ENCODE data around the gene ZNF18. TPM values are rescaled to one million over a fixed set of nuclear protein-coding genes. Genes with fewer than 3 reads are reported as not detected.
"Not testable (repeated sequence)": the region's sequence is repeated elsewhere in the genome, so short reads cannot be mapped to it uniquely, and the experiment has no call there.

The ZNF18 gene
- polyA plus RNA-seq, 2 of the 4 experiments (the other 2 are of a cell fraction): 5.1 to 12.3 TPM

DNA sequence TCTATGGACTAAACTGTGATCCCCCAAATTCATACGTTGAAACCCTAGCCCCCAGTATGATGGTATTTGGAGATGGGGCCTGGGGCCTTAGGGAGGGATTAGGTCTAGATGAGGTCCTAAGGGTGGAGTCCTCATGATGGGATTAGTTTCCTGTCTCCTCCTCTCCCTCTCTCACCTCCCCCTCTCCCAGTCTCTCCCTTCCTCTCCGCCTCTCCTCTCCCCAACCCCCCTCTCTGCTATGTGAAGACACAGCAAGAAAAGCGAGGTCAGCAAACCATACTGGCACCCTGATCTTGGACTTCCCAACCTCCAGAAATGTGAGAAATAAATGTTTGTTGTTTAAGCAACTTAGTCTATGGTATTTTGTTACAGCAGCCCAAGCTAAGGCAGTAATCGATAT is 15.4 kb downstream of the ZNF18 start:
- H3K4me2 ChIP-seq: no peak overlapping the region
- no peaks in the 10 kb centered on the region for H3K4me1 ChIP-seq
- no peak overlapping the region for H3K4me3 ChIP-seq
- ATAC-seq (no peak), DNase-seq (ENCODE audit: low read depth in 1 of 2, low spot score in 1 of 2) (no peak), FAIRE-seq (no peak)
- ChIA-PET POLR2A (interaction anchor here (1.6 kb wide), 1 partner anchor 15 kb away, joined by 8 read pairs; the partner anchor contains the start of gene ZNF18), CTCF (interaction anchor here (1.0 to 6.6 kb wide), 4 partner anchors 10 to 1106 kb away, joined by 3 to 37 read pairs (median 4); partner anchors contain the start of gene ZNF18)
- no peak for TF ChIP-seq BHLHE40 (IDR thresholded peaks at IDR 0.05; ENCODE audit: low read depth, low read length)
- no peak for TF ChIP-seq ZFP36 (IDR thresholded peaks at IDR 0.05; ENCODE audit: borderline replicate concordance, partially characterized antibody)
- TF ChIP-seq POLR2AphosphoS2 (conservative IDR thresholded peaks at IDR 0.05; ENCODE audit: low read length): no peak
- no peak for TF ChIP-seq HDAC2 (IDR thresholded peaks at IDR 0.05)
- TF ChIP-seq CBX2 (IDR thresholded peaks at IDR 0.05; ENCODE audit: borderline replicate concordance, low read depth): no peak
- TF ChIP-seq USF2 (IDR thresholded peaks at IDR 0.05): no peak
- TF ChIP-seq CEBPB (IDR thresholded peaks at IDR 0.05): no peak
- TF ChIP-seq CHD4 (IDR thresholded peaks at IDR 0.05; ENCODE audit: borderline replicate concordance): no peak
- TF ChIP-seq TP53 (CRISPR knock-in tag; IDR thresholded peaks at IDR 0.05): no peak
- no peak for TF ChIP-seq ZSCAN20 (CRISPR knock-in tag; IDR thresholded peaks at IDR 0.05)
- TF ChIP-seq ZC3H11A (IDR thresholded peaks at IDR 0.05): no peak
- TF ChIP-seq, protein P1, sequence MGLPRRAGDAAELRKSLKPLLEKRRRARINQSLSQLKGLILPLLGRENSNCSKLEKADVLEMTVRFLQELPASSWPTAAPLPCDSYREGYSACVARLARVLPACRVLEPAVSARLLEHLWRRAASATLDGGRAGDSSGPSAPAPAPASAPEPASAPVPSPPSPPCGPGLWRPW (IDR thresholded peaks at IDR 0.05): no peak
- no peak for TF ChIP-seq FOXS1 (CRISPR knock-in tag; IDR thresholded peaks at IDR 0.05)
- TF ChIP-seq, protein P2, sequence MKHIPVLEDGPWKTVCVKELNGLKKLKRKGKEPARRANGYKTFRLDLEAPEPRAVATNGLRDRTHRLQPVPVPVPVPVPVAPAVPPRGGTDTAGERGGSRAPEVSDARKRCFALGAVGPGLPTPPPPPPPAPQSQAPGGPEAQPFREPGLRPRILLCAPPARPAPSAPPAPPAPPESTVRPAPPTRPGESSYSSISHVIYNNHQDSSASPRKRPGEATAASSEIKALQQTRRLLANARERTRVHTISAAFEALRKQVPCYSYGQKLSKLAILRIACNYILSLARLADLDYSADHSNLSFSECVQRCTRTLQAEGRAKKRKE (CRISPR knock-in tag; IDR thresholded peaks at IDR 0.05; ENCODE audit: low read depth): no peak
- no peak for TF ChIP-seq HOXA7 (CRISPR knock-in tag; IDR thresholded peaks at IDR 0.05)
- no peak for TF ChIP-seq NR3C1 (IDR thresholded peaks at IDR 0.05)
- no peak for TF ChIP-seq HOXB5 (CRISPR knock-in tag; IDR thresholded peaks at IDR 0.05)
- no peak overlapping the region for H3K27ac ChIP-seq
- no peaks in the 10 kb centered on the region for H3K9me3 ChIP-seq
- 89% methylated on average over 4 of the region's 4 CpGs for WGBS (ENCODE audit: missing lambda C conversion rate)

DNA sequence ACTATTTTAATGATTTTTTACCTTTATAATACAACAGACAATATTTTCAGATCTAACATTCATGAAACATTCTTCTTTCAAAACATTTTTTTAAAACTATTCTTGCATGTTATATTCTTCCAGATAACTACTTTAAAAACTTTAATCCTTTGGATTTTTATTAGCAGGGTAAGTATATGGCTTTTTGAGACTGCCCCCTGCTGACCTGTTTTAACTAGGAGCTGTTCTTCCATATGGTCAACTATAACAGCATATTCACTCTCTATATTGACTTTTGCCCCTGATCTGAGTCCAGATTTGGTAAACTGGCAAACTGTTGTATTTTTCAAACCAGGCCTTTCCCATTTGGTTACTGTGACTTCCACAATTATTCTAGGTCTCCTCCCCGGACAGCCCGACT is 16.5 kb downstream of the ZNF18 start:
- CTCF ChIA-PET: interaction anchor here (0.7 to 6.6 kb wide), 5 partner anchors 8 to 1244 kb away, joined by 3 to 37 read pairs (median 3); partner anchors contain the start of gene ZNF18
- ATAC-seq: no peak

GRCh38 chr17:11979795-11980194 is 17.5 kb downstream of the ZNF18 start:
- no peak for FAIRE-seq
- no peak overlapping the region for H3K27ac ChIP-seq
- no peaks in the 10 kb centered on the region for H3K9me3 ChIP-seq
- POLR2A ChIA-PET: no interaction called here
- no peaks in the 10 kb centered on the region for H3K4me1 ChIP-seq
- no peak for DNase-seq (ENCODE audit: low read depth in 1 of 2, low spot score in 1 of 2)
- CTCF ChIA-PET: interaction anchor here (0.7 to 2.2 kb wide), 5 partner anchors 12 to 1243 kb away, joined by 3 to 9 read pairs (median 4); no protein-coding TSS in a partner anchor
- TF ChIP-seq MAFK (IDR thresholded peaks at IDR 0.05; ENCODE audit: partially characterized antibody) (peak; percentile 99), KDM1A (IDR thresholded peaks at IDR 0.05; ENCODE audit: low read depth) (no peak)
- H3K4me2 ChIP-seq: no peak overlapping the region
- no peak for ATAC-seq
- WGBS (ENCODE audit: missing lambda C conversion rate): 84% methylated on average over 3 of the region's 3 CpGs
- no peak overlapping the region for H3K4me3 ChIP-seq

More for the DNA sequence above, 16.5 kb downstream of the ZNF18 start:
- DNase-seq (ENCODE audit: low read depth in 1 of 2, low spot score in 1 of 2) (no peak), FAIRE-seq (no peak)
- WGBS (ENCODE audit: missing lambda C conversion rate): 89% methylated on average over 2 of the region's 2 CpGs
- Histone ChIP-seq H3K4me2 (no peak overlapping the region), H3K9me3 (no peaks in the 10 kb centered on the region), H3K4me1 (no peaks in the 10 kb centered on the region), H3K4me3 (no peak overlapping the region), H3K27ac (no peak overlapping the region)
- no peak for TF ChIP-seq JUNB (IDR thresholded peaks at IDR 0.05)
- TF ChIP-seq, protein P3, sequence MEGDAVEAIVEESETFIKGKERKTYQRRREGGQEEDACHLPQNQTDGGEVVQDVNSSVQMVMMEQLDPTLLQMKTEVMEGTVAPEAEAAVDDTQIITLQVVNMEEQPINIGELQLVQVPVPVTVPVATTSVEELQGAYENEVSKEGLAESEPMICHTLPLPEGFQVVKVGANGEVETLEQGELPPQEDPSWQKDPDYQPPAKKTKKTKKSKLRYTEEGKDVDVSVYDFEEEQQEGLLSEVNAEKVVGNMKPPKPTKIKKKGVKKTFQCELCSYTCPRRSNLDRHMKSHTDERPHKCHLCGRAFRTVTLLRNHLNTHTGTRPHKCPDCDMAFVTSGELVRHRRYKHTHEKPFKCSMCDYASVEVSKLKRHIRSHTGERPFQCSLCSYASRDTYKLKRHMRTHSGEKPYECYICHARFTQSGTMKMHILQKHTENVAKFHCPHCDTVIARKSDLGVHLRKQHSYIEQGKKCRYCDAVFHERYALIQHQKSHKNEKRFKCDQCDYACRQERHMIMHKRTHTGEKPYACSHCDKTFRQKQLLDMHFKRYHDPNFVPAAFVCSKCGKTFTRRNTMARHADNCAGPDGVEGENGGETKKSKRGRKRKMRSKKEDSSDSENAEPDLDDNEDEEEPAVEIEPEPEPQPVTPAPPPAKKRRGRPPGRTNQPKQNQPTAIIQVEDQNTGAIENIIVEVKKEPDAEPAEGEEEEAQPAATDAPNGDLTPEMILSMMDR (IDR thresholded peaks at IDR 0.05): peak; percentile 15; the same call in 1 of the 3 replicates
- POLR2A ChIA-PET: interaction anchor here (0.6 to 1.6 kb wide), 2 partner anchors 16 to 139 kb away, joined by 3 to 8 read pairs; partner anchors contain the start of gene ZNF18

GRCh38 chr17:11972741-11973140 is 24.5 kb downstream of the ZNF18 start:
- FAIRE-seq; H3K9me3 ChIP-seq; DNase-seq (ENCODE audit: low read depth in 1 of 2, low spot score in 1 of 2); CTCF ChIA-PET; ATAC-seq; H3K4me2 ChIP-seq; POLR2A ChIA-PET; H3K27ac ChIP-seq; H3K4me1 ChIP-seq; H3K4me3 ChIP-seq: not testable (repeated sequence)
- WGBS (ENCODE audit: missing lambda C conversion rate): 77% methylated on average over 14 of the region's 19 CpGs

All from A549 (cell line).